HCT116 (cell line): ENCODE data around the gene ZFP36L2. TPM values are rescaled to one million over a fixed set of nuclear protein-coding genes. Genes with fewer than 3 reads are reported as not detected.

ENCODE experiments used
- ATAC-seq: fragments of 200-7000 bp; cut with Tn5 transposase; 2 replicates; pipeline ENCODE4 v1.9.1; 2020; ENCODE audit warnings: mild to moderate bottlenecking, moderate library complexity
- BruUV-seq: library from RNA; stranded (reverse); fragments of 400-500 nt; replicated peaks from 2 replicates; lab custom pipeline; 2021; lab: Mats Ljungman, UMichigan
- CTCF ChIA-PET: fragments of 300-600 bp; sonication (Branson Sonifier 250); formaldehyde crosslinking; loops from one replicate; lab custom pipeline; 2021; ENCODE audit warnings: antibody characterized with exemption; lab: Charles Lee
- POLR2A ChIA-PET: fragments of 300-600, 350-600 bp; sonication (Branson Sonifier 250); formaldehyde crosslinking; loops from one replicate; lab custom pipeline; 2021; ENCODE audit warnings: antibody characterized with exemption; lab: Charles Lee
- RAD21 ChIA-PET, 2 experiments: fragments of 300-600 bp; sonication (Branson Sonifier 250); formaldehyde crosslinking; loops; one replicate each; lab custom pipeline; 2023; ENCODE audit warnings: low total read pairs in 2 of 2; ENCODE audit not compliant: uncharacterized antibody in 2 of 2, unreplicated experiment in 2 of 2, low non-redundant PET in 1 of 2; lab: Charles Lee
- DNase-seq: peaks from one replicate; pipeline ENCODE4 v3.0.0-alpha.2; 2010; ENCODE audit warnings: low read depth, low spot score
- H2AFZ ChIP-seq: fragments of 200-600 bp; shearing (Covaris generic), sonication (generic); 2 replicates; pipeline ENCODE4 v1.6.1; 2017; ENCODE audit warnings: low read depth, mixed run types, mixed read lengths, antibody characterized with exemption, low read length; ENCODE audit not compliant: poor library complexity, severe bottlenecking
- H3K27ac ChIP-seq: 2 replicates; pipeline ENCODE4 v1.5.1; 2012; ENCODE audit warnings: low read depth, low read length
- H3K27me3 ChIP-seq: fragments of 200-600 bp; sonication (generic); 2 replicates; pipeline ENCODE4 v1.6.1; 2016; ENCODE audit warnings: mixed run types, low read length, mixed read lengths; ENCODE audit not compliant: insufficient read depth
- H3K36me3 ChIP-seq, 2 experiments: fragments of 200-500 bp in 1 of 2; fragments of 200-600 bp in 1 of 2; sonication (Bioruptor generic) in 1 of 2; sonication (generic) in 1 of 2; 2 replicates each; pipeline versions ENCODE4 v1.5.1 to v1.6.1; 2014 to 2016; ENCODE audit warnings: low read length in 2 of 2, inconsistent platforms in 1 of 2, mixed read lengths in 1 of 2, mixed run types in 1 of 2; ENCODE audit not compliant: insufficient read depth in 2 of 2, control insufficient read depth in 1 of 2
- H3K4me1 ChIP-seq, 2 experiments: fragments of 200-600 bp in 1 of 2; sonication (generic) in 1 of 2; 2 replicates each; pipeline versions ENCODE4 v1.5.1 to v1.6.1; 2012 to 2017; ENCODE audit warnings: low read length in 2 of 2, inconsistent platforms in 1 of 2, mild to moderate bottlenecking in 1 of 2, mixed read lengths in 1 of 2, mixed run types in 1 of 2, moderate library complexity in 1 of 2; ENCODE audit not compliant: insufficient read depth in 2 of 2, control insufficient read depth in 1 of 2
- H3K4me2 ChIP-seq: fragments of 200-600 bp; sonication (generic); 2 replicates; pipeline ENCODE4 v1.6.1; 2017; ENCODE audit warnings: mixed run types, low read length, mixed read lengths
- H3K4me3 ChIP-seq, 2 experiments: fragments of 200-600 bp in 1 of 2; sonication (generic) in 1 of 2; replicated peaks in 1 of 2; 2 replicates each; pipeline ENCODE4 v1.5.1; 2011 to 2016; ENCODE audit warnings: low read length in 2 of 2, control low read depth in 1 of 2, low read depth in 1 of 2, mild to moderate bottlenecking in 1 of 2, mixed read lengths in 1 of 2, mixed run types in 1 of 2
- H3K79me2 ChIP-seq: fragments of 200-600 bp; sonication (generic); 2 replicates; pipeline ENCODE4 v1.6.1; 2017; ENCODE audit warnings: mild to moderate bottlenecking, mixed run types, low read length, moderate library complexity, mixed read lengths; ENCODE audit not compliant: insufficient read depth
- H3K9ac ChIP-seq: fragments of 200-600 bp; sonication (generic); 2 replicates; pipeline ENCODE4 v1.6.1; 2016; ENCODE audit warnings: low read length, mixed read lengths
- H3K9me2 ChIP-seq: fragments of 200-600 bp; sonication (generic), shearing (Covaris generic); 2 replicates; pipeline ENCODE4 v1.6.1; 2017; ENCODE audit warnings: mixed run types, mild to moderate bottlenecking, moderate library complexity; ENCODE audit not compliant: insufficient read depth
- H3K9me3 ChIP-seq, 2 experiments: fragments of 200-500 bp in 1 of 2; fragments of 200-600 bp in 1 of 2; sonication (Bioruptor generic) in 1 of 2; sonication (generic) in 1 of 2; 2 replicates each; pipeline ENCODE4 v1.6.1; 2014 to 2017; ENCODE audit warnings: low read length in 2 of 2, mixed read lengths in 2 of 2, inconsistent platforms in 1 of 2, low read depth in 1 of 2, mild to moderate bottlenecking in 1 of 2, mixed run types in 1 of 2, moderate library complexity in 1 of 2; ENCODE audit not compliant: control insufficient read depth in 1 of 2, insufficient read depth in 1 of 2
- H4K20me1 ChIP-seq: fragments of 200-600 bp; sonication (generic), shearing (Covaris generic); 2 replicates; pipeline ENCODE4 v1.6.1; 2017; ENCODE audit warnings: mixed run types, mild to moderate bottlenecking, moderate library complexity; ENCODE audit not compliant: insufficient read depth
- EZH2phosphoT487 ChIP-seq: fragments of 200-600 bp; IDR thresholded peaks from 2 replicates; pipeline ENCODE4 v1.6.1; 2018; ENCODE audit warnings: antibody characterized with exemption, borderline replicate concordance
- JUND ChIP-seq: IDR thresholded peaks from 2 replicates; pipeline ENCODE4 v1.6.1; 2012
- ZFX ChIP-seq: fragments of 450-650 bp; IDR thresholded peaks from 2 replicates; pipeline ENCODE4 v1.6.1; 2017
- ZNF274 ChIP-seq: fragments of 200-500 bp; sonication (Bioruptor generic); IDR thresholded peaks from 2 replicates; pipeline ENCODE4 v1.6.1; 2014; ENCODE audit warnings: mild to moderate bottlenecking, low read depth, low read length, inconsistent platforms
- intact Hi-C: fragments of 100-400 bp; cut with micrococcal nuclease; formaldehyde crosslinking; loops from 2 replicates; pipeline ENCODE4 v1.10.0; 2022
- total RNA-seq: library from RNA; stranded (reverse); gene quantifications from one replicate; pipeline ENCODE4 v1.2.1, GENCODE V29; 2021; ENCODE audit not compliant: unreplicated experiment
- TF ChIP-seq, protein P1 (sequence below), 3 experiments: fragments of 200-600 bp in 1 of 3; sonication (generic) in 1 of 3; IDR thresholded peaks in 2 of 3; conservative IDR thresholded peaks in 1 of 3; 2 replicates each; pipeline ENCODE4 v1.5.1; 2012 to 2017; ENCODE audit warnings: low read depth in 2 of 3, low read length in 2 of 3, antibody characterized with exemption in 1 of 3, borderline replicate concordance in 1 of 3, control low read depth in 1 of 3, mild to moderate bottlenecking in 1 of 3, mixed read lengths in 1 of 3, mixed run types in 1 of 3, moderate library complexity in 1 of 3; ENCODE audit not compliant: insufficient read depth in 1 of 3

ZFP36L2 gene
- total RNA-seq, 1 experiment from 2014 or later, result 30.3 TPM

DNA sequence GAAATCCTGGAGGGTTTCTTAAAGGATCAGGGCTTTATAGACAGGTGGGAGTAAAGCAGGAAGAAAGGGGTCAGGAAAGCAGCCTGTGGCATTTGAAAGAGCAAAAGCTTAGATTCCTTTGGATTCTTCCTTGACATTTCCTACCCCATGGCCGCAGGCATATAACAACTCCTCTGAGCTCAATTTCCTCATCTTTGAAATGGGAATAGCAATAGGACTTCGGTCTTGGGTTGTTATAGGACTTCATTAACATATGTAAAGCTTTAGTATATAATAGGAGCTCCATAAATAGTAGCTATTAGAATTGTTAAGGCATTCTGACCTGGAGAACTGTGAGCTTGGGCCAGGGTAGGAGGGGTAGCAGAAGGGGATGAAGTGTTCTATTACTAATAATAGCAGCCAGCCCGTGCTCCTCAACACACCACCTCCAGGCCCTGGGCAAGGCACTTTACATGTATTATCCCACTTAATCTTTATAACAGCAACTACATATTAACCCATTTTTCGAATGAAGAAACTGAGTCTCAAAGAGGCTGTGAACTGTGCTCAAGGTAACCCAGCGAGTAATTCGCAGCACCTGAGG lies 10.6 kb downstream of the ZFP36L2 start:
- no peaks in the 10 kb centered on the region for H4K20me1 ChIP-seq
- RAD21 ChIA-PET, result no interaction called here
- H3K9ac ChIP-seq, result no peak overlapping the region
- H2AFZ ChIP-seq, result no peak overlapping the region
- DNase-seq (no peak), ATAC-seq (no peak)
- H3K4me3 ChIP-seq, result no peak overlapping the region
- intact Hi-C loops, result no loop called here
- H3K9me2 ChIP-seq, result no peaks in the 10 kb centered on the region
- peaks cover 19 to 31% of the 10 kb centered on the region in 2 experiments for H3K4me1 ChIP-seq
- BruUV-seq, result no TSS peak
- H3K79me2 ChIP-seq, result no peaks in the 10 kb centered on the region
- TF ChIP-seq ZFX, result no peak
- TF ChIP-seq ZNF274, result no peak
- TF ChIP-seq EZH2phosphoT487, result no peak
- TF ChIP-seq JUND, result no peak
- H3K27ac ChIP-seq, result no peak overlapping the region
- CTCF ChIA-PET, result interaction anchor here (1.1 kb wide), 1 partner anchor 13 kb away, joined by 4 read pairs; no protein-coding TSS in a partner anchor
- H3K36me3 ChIP-seq, result no peaks in the 10 kb centered on the region
- POLR2A ChIA-PET, result no interaction called here
- no peaks in the 10 kb centered on the region for H3K27me3 ChIP-seq
- H3K4me2 ChIP-seq, result no peak overlapping the region
- H3K9me3 ChIP-seq, result no peaks in the 10 kb centered on the region

DNA sequence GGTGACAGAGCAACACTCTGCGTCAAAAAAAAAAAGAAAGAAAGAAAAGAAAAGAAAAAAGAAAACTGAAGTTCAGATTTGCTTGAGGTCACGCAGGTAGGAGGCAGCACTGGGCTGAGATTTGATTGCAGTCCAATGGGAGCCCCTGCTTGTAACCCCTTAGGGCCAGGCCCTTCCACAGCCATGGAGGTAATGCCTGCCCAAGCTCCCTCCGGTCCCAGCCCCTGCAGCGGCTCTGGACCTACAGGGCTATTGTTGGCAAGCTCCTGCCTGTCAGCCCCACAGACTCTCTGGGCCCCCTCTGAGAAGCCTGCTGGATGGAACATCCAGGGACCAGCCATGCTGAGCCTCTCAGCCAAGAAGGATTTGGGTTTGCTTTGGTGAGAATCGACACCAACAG lies 12.2 kb downstream of the ZFP36L2 start:
- no peaks in the 10 kb centered on the region for H3K9me3 ChIP-seq
- BruUV-seq, result no TSS peak
- no peak overlapping the region for H3K4me2 ChIP-seq
- H3K9me2 ChIP-seq, result no peaks in the 10 kb centered on the region
- H3K4me1 ChIP-seq, result peaks cover 19 to 24% of the 10 kb centered on the region in 2 experiments
- POLR2A ChIA-PET, result interaction anchor here (1.6 kb wide), 1 partner anchor 8 kb away, joined by 4 read pairs; no protein-coding TSS in a partner anchor
- DNase-seq, result no peak
- intact Hi-C loops, result no loop called here
- no peaks in the 10 kb centered on the region for H4K20me1 ChIP-seq
- H3K27me3 ChIP-seq, result no peaks in the 10 kb centered on the region
- H3K79me2 ChIP-seq, result no peaks in the 10 kb centered on the region
- ATAC-seq, result no peak
- no peak overlapping the region for H2AFZ ChIP-seq
- no peak for TF ChIP-seq JUND
- TF ChIP-seq, protein P1, sequence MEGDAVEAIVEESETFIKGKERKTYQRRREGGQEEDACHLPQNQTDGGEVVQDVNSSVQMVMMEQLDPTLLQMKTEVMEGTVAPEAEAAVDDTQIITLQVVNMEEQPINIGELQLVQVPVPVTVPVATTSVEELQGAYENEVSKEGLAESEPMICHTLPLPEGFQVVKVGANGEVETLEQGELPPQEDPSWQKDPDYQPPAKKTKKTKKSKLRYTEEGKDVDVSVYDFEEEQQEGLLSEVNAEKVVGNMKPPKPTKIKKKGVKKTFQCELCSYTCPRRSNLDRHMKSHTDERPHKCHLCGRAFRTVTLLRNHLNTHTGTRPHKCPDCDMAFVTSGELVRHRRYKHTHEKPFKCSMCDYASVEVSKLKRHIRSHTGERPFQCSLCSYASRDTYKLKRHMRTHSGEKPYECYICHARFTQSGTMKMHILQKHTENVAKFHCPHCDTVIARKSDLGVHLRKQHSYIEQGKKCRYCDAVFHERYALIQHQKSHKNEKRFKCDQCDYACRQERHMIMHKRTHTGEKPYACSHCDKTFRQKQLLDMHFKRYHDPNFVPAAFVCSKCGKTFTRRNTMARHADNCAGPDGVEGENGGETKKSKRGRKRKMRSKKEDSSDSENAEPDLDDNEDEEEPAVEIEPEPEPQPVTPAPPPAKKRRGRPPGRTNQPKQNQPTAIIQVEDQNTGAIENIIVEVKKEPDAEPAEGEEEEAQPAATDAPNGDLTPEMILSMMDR (IDR thresholded peaks at IDR 0.05 in 2 of 3, conservative IDR thresholded peaks at IDR 0.05 in 1 of 3; ENCODE audit: borderline replicate concordance in 1 of 3, insufficient read depth in 1 of 3, low read depth in 2 of 3, low read length in 2 of 3), result 0 out of 6 replicates have a peak, but pooled peaks of 1 of the 3 experiments have one; percentile 8
- TF ChIP-seq, all 23 proteins: peak for 1
- Histone ChIP-seq H3K27ac (no peak overlapping the region), H3K9ac (no peak overlapping the region), H3K4me3 (no peak overlapping the region), H3K36me3 (no peaks in the 10 kb centered on the region)
- RAD21 ChIA-PET, result no interaction called here
- CTCF ChIA-PET, result no interaction called here
